GM19240 (cell line): ENCODE measurements around the gene SEMA4C.
"Not testable (repeated sequence)": the region's sequence is repeated elsewhere in the genome, so short reads cannot be mapped to it uniquely, and the experiment has no call there.

Experiments
- DNase-seq: peaks from one replicate; pipeline ENCODE4 v3.0.0; 2011; ENCODE audit warnings: low spot score; ENCODE audit not compliant: insufficient read length

SEMA4C gene

DNA sequence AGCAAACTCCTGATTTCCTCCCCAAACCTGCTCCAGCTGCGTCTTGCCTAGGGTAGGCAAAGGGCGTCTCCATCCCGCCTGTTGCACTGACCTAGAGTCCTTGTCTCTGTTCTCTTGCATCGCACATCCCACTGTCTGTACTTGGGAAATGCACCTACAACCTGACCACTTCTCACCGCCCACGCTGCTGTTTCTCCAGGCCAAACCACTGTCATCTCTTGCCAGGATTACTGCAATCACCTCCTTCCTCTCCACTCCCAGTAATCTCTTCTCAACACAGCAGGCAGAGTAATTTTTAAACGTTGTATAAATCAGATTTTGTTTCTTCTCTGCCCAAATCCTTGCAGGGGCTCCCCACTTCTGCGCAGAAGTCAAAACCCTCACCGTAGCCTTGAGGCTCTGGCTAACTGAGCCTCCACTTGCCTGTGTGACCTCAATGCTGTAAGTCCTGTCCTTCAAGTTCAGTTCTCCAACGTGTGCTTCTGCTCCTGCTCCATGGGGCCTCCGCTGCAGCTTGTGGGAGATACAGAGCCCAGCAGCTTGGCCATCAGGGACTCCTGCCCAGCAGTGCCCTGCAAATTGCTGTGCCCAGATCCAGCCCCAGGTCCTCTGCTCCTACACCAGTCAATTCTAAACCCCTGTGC lies 27.7 kb upstream of the SEMA4C start:
- DNase-seq, result no peak

GRCh38 chr2:96895746-96896651 lies 26.1 kb upstream of the SEMA4C start:
- no peak for DNase-seq

GRCh38 chr2:96895032-96895745 lies 25.3 kb upstream of the SEMA4C start:
- DNase-seq, result no peak

GRCh38 chr2:96894151-96894531 lies 24.3 kb upstream of the SEMA4C start:
- DNase-seq, result no peak

GRCh38 chr2:96893289-96894150 lies 23.6 kb upstream of the SEMA4C start:
- DNase-seq, result no peak

- DNase-seq, result no peak
Measured at GRCh38 chr2:96891591-96892333, 21.9 kb upstream of the SEMA4C start.

GRCh38 chr2:96890726-96891385 lies 21.0 kb upstream of the SEMA4C start:
- DNase-seq, result no peak

- DNase-seq, result no peak
Measured at GRCh38 chr2:96890252-96890651, 20.4 kb upstream of the SEMA4C start.

GRCh38 chr2:96889502-96889901 lies 19.6 kb upstream of the SEMA4C start:
- not testable (repeated sequence) for DNase-seq

GRCh38 chr2:96888072-96889011 lies 18.5 kb upstream of the SEMA4C start:
- DNase-seq, result no peak

GRCh38 chr2:96887493-96888012 lies 17.7 kb upstream of the SEMA4C start:
- DNase-seq, result no peak

DNA sequence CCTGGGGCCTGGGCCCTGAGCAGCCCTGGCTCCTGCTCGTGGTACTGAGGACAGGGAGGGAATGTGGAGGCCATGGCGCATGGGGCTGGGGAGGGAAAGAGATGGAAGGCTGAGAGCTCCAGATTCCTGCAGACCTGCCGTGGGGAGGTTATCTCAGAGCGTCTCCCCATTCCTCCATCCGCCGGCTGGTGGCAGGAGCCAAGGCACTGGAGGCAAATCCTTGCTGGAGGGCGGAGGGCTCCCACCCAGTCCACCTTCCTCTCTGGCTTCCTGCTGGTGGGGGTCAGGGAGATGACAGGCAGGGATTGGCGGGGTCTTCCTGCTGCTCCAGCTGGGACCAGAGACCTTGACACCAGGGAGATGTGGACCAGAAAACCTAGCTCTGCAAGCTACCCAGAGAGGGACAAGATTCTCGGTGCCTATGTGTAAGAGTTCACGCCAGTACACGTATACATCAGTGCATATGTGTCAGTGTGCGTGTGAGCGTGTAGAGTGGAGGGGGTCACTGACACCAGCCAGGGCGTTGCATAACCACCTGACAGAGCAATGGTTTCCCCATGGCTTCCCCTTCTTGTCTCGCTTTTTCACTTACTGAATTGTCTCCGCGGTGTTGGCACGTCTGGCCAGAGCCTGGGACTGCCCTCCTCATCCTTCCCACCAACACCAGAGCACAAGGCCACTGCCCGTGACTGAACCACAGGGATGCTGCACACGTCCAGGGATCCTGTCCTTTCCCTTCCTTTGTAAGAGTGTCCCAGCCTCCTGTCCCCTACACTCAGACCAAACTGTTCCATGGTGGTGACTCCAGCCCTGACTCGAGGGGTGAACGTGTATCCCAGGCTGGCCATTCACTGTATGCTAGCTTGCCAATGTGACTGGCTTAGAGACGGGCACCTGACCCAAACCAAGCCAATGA lies 15.8 kb upstream of the SEMA4C start:
- no peak for DNase-seq

GRCh38 chr2:96884299-96885094 lies 14.6 kb upstream of the SEMA4C start:
- no peak for DNase-seq

- no peak for DNase-seq
Measured at GRCh38 chr2:96883306-96883705, 13.4 kb upstream of the SEMA4C start.

GRCh38 chr2:96882906-96883305 lies 13.0 kb upstream of the SEMA4C start:
- DNase-seq, result no peak

DNA sequence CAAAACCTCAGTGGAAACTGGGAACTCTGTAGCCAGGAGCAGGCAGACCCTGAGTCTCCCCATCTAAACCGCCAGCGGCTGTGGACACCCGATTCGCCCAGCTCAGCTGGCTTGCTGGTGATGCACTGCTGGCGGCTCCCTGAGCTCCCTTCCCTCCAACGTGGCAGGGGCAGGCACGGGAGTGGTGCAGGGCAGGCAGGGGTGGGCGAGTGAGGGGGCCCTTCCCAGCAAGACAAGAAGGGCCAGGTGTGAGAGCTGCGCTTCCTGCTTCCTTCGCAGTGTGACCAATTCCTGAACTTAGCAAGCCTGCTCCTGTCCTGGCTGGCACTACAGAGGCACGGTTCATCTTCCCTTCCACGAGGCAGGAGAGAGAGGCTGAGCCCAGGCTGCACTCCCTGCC lies 12.3 kb upstream of the SEMA4C start:
- DNase-seq, result no peak
